ENCODE results near the gene ZNF320. TPM values are rescaled to one million over a fixed set of nuclear protein-coding genes. Genes with fewer than 3 reads are reported as not detected.
"Not testable (repeated sequence)": the region's sequence is repeated elsewhere in the genome, so short reads cannot be mapped to it uniquely, and the experiment has no call there.

ZNF320 gene
- total and polyA plus RNA-seq, 7 experiments from 2014 or later, result 4.5 to 13.4 (median 7.1) TPM

GRCh38 chr19:52872996-52873395 is 24.4 kb downstream of the ZNF320 start:
- not testable (repeated sequence) for H3K4me3 Mint-ChIP-seq
- peaks cover 18 to 45% (median 23%) of the 10 kb centered on the region in 5 donors for H3K36me3 Mint-ChIP-seq
- peaks cover 23 to 88% (median 47%) of the 10 kb centered on the region in 11 donors for H3K9me3 Mint-ChIP-seq

GRCh38 chr19:52871466-52871865 is 26.0 kb downstream of the ZNF320 start:
- ATAC-seq (no peak), DNase-seq (no peak)
- H3K27me3 Mint-ChIP-seq, result no peaks in the 10 kb centered on the region
- H3K27ac Mint-ChIP-seq, result no peak overlapping the region
- ChIA-PET CTCF (interaction anchor here (0.6 kb wide), 1 partner anchor 1156 kb away, joined by 5 read pairs; no protein-coding TSS in a partner anchor), POLR2A (interaction anchor here (0.6 kb wide), 1 partner anchor 58 kb away, joined by 3 read pairs; no protein-coding TSS in a partner anchor)
- peaks cover 0 to 3% (median 0%) of the 10 kb centered on the region in 7 donors for H3K4me1 Mint-ChIP-seq
- peaks cover 10 to 42% (median 19%) of the 10 kb centered on the region in 5 donors for H3K36me3 Mint-ChIP-seq
- peaks cover 17 to 83% (median 41%) of the 10 kb centered on the region in 11 donors for H3K9me3 Mint-ChIP-seq
- H3K4me3 ChIP-seq (ENCODE audit: low read length), result no peak overlapping the region
- H3K36me3 ChIP-seq (ENCODE audit: control insufficient read depth in 2 of 3, insufficient read depth in 3 of 3, low read length in 3 of 3), result no peaks in the 10 kb centered on the region
- H3K27ac ChIP-seq (ENCODE audit: low read depth, low read length), result no peak overlapping the region
- intact Hi-C loops (cut with micrococcal nuclease), result no loop called here
- H3K27me3 ChIP-seq (ENCODE audit: control insufficient read depth in 2 of 2, insufficient read depth in 2 of 2, low read length in 2 of 2), result no peaks in the 10 kb centered on the region
- H3K4me3 Mint-ChIP-seq, result no peak overlapping the region
- H3K9me3 ChIP-seq (ENCODE audit: control insufficient read depth in 2 of 3, low read length in 3 of 3), result peaks cover 0 to 23% (median 0%) of the 10 kb centered on the region in 3 experiments
- no peaks in the 10 kb centered on the region for H3K4me1 ChIP-seq (ENCODE audit: control insufficient read depth in 2 of 2, insufficient read depth in 2 of 2, low read length in 2 of 2)

More at GRCh38 chr19:52872996-52873395, 24.4 kb downstream of the ZNF320 start:
- H3K4me1 Mint-ChIP-seq; DNase-seq; H3K27me3 ChIP-seq (ENCODE audit: control insufficient read depth in 2 of 2, insufficient read depth in 2 of 2, low read length in 2 of 2); H3K27me3 Mint-ChIP-seq; intact Hi-C loops (cut with micrococcal nuclease); H3K27ac ChIP-seq (ENCODE audit: low read depth, low read length); H3K4me1 ChIP-seq (ENCODE audit: control insufficient read depth in 2 of 2, insufficient read depth in 2 of 2, low read length in 2 of 2); H3K4me3 ChIP-seq (ENCODE audit: low read length); ATAC-seq; POLR2A ChIA-PET; CTCF ChIA-PET; H3K36me3 ChIP-seq (ENCODE audit: control insufficient read depth in 2 of 3, insufficient read depth in 3 of 3, low read length in 3 of 3); H3K27ac Mint-ChIP-seq: not testable (repeated sequence)
- H3K9me3 ChIP-seq (ENCODE audit: control insufficient read depth in 2 of 3, low read length in 3 of 3), result peaks cover 0 to 38% (median 0%) of the 10 kb centered on the region in 3 experiments

- peaks cover 5 to 21% (median 15%) of the 10 kb centered on the region in 5 donors for H3K36me3 Mint-ChIP-seq
- H3K9me3 ChIP-seq (ENCODE audit: control insufficient read depth in 2 of 3, low read length in 3 of 3); CTCF ChIA-PET; H3K27ac Mint-ChIP-seq; ATAC-seq; H3K27me3 Mint-ChIP-seq; H3K4me1 ChIP-seq (ENCODE audit: control insufficient read depth in 2 of 2, insufficient read depth in 2 of 2, low read length in 2 of 2); H3K4me3 Mint-ChIP-seq; H3K4me3 ChIP-seq (ENCODE audit: low read length); H3K36me3 ChIP-seq (ENCODE audit: control insufficient read depth in 2 of 3, insufficient read depth in 3 of 3, low read length in 3 of 3); H3K4me1 Mint-ChIP-seq; H3K27ac ChIP-seq (ENCODE audit: low read depth, low read length); H3K27me3 ChIP-seq (ENCODE audit: control insufficient read depth in 2 of 2, insufficient read depth in 2 of 2, low read length in 2 of 2); intact Hi-C loops (cut with micrococcal nuclease); POLR2A ChIA-PET; DNase-seq: not testable (repeated sequence)
- peaks cover 2 to 67% (median 20%) of the 10 kb centered on the region in 11 donors for H3K9me3 Mint-ChIP-seq
These were observed 29.4 kb downstream of the ZNF320 start for GRCh38 chr19:52868031-52868430.

- Mint-ChIP-seq H3K27ac (peak within 1 kb of the TSS; percentile 75 to 93 (median 91)), H3K4me1 (peaks cover 15 to 39% (median 32%) of the 10 kb centered on the region in 7 donors), H3K9me3 (peaks cover 3 to 58% (median 15%) of the 10 kb centered on the region in 11 donors), H3K4me3 (peak within 1 kb of the TSS; percentile 90 to 97 (median 94)), H3K36me3 (peaks cover 21 to 41% (median 36%) of the 10 kb centered on the region in 5 donors)
- H3K9me3 ChIP-seq (ENCODE audit: control insufficient read depth in 2 of 3, low read length in 3 of 3); H3K4me1 ChIP-seq (ENCODE audit: control insufficient read depth in 2 of 2, insufficient read depth in 2 of 2, low read length in 2 of 2); CTCF ChIA-PET; POLR2A ChIA-PET; H3K27me3 ChIP-seq (ENCODE audit: control insufficient read depth in 2 of 2, insufficient read depth in 2 of 2, low read length in 2 of 2); H3K27me3 Mint-ChIP-seq: not testable (repeated sequence)
- intact Hi-C loops (cut with micrococcal nuclease), result loop anchor here (1.0 to 5.0 kb wide), 12 partner anchors 36 to 538 kb away; partner anchors contain the start of genes ZNF611 (in 2 of the 2), ZNF816 (in 2 of the 2), ZNF160 (in 1 of the 2) and ZNF28 (in 1 of the 2)
- peaks cover 8 to 20% (median 8%) of the 10 kb centered on the region in 3 experiments for H3K36me3 ChIP-seq (ENCODE audit: control insufficient read depth in 2 of 3, insufficient read depth in 3 of 3, low read length in 3 of 3)
- peak; percentile 63 to 79 (median 75) for DNase-seq
- H3K4me3 ChIP-seq (ENCODE audit: low read length), result peak within 1 kb of the TSS; percentile 89
- H3K27ac ChIP-seq (ENCODE audit: low read depth, low read length), result peak within 1 kb of the TSS; percentile 76
- ATAC-seq, result peak; percentile 100
These were observed 39.9 kb downstream of the ZNF320 start, which contains the start of gene ZNF468 for GRCh38 chr19:52857378-52858191. ZNF468 (minus strand) TSS chr19:52857619; CDS start chr19:52854272, 3,347 bp downstream.

- H3K27me3 Mint-ChIP-seq; H3K27me3 ChIP-seq (ENCODE audit: control insufficient read depth in 2 of 2, insufficient read depth in 2 of 2, low read length in 2 of 2); H3K4me1 ChIP-seq (ENCODE audit: control insufficient read depth in 2 of 2, insufficient read depth in 2 of 2, low read length in 2 of 2); POLR2A ChIA-PET; CTCF ChIA-PET; H3K9me3 ChIP-seq (ENCODE audit: control insufficient read depth in 2 of 3, low read length in 3 of 3): not testable (repeated sequence)
- H3K4me3 ChIP-seq (ENCODE audit: low read length), result peak overlapping the region; percentile 89
- peaks cover 15 to 39% (median 32%) of the 10 kb centered on the region in 7 donors for H3K4me1 Mint-ChIP-seq
- peak overlapping the region; percentile 76 for H3K27ac ChIP-seq (ENCODE audit: low read depth, low read length)
- peaks cover 8 to 28% (median 8%) of the 10 kb centered on the region in 3 experiments for H3K36me3 ChIP-seq (ENCODE audit: control insufficient read depth in 2 of 3, insufficient read depth in 3 of 3, low read length in 3 of 3)
- intact Hi-C loops (cut with micrococcal nuclease), result loop anchor here (1.0 to 5.0 kb wide), 12 partner anchors 35 to 539 kb away; partner anchors contain the start of genes ZNF611 (in 2 of the 2), ZNF816 (in 2 of the 2), ZNF160 (in 1 of the 2) and ZNF28 (in 1 of the 2)
- peaks cover under 1 to 52% (median 15%) of the 10 kb centered on the region in 11 donors for H3K9me3 Mint-ChIP-seq
- ATAC-seq (peak; percentile 35), DNase-seq (peak in 2 of 9 donors; percentile 4 to 5)
- H3K36me3 Mint-ChIP-seq, result peaks cover 13 to 45% (median 38%) of the 10 kb centered on the region in 5 donors
- H3K27ac Mint-ChIP-seq, result peak overlapping the region; percentile 75 to 93 (median 91)
- peak overlapping the region; percentile 90 to 97 (median 94) for H3K4me3 Mint-ChIP-seq
These were observed 40.7 kb downstream of the ZNF320 start for GRCh38 chr19:52856540-52857377.

Data from naive thymus-derived CD4-positive, alpha-beta T cell (primary cell).